Measurements from ENCODE around the gene NFATC4. TPM values are rescaled to one million over a fixed set of nuclear protein-coding genes. Genes with fewer than 3 reads are reported as not detected.
"Not testable (repeated sequence)": the region's sequence is repeated elsewhere in the genome, so short reads cannot be mapped to it uniquely, and the experiment has no call there.

The NFATC4 gene
- polyA plus RNA-seq, 4 donors: 11.2 to 45.1 (median 29.1) TPM

DNA sequence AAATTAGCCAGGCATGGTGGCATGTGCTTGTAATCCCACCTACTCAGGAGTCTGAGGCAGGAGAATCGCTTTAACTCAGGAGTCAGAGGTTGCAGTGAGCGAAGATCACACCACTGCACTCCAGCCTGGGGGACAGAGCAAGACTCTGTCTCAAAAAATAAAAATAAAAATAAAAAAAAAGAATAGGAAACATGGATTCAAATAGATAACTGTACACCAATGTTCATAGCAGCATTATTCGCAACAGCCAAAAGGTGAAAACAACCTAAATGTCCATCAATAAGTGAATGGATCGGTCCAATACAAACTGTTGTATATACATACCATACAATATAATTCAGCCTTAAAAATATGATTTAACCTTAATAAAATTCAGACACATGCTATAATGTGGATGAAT lies 25.1 kb upstream of the NFATC4 start:
- 97% methylated on average over 4 of the region's 4 CpGs for WGBS, 3 donors
- peaks cover 6 to 27% (median 10%) of the 10 kb centered on the region in 3 donors for H3K4me1 ChIP-seq (ENCODE audit: control insufficient read depth in 3 of 3, insufficient read depth in 2 of 3, low read depth in 1 of 3, low read length in 2 of 3)
- H3K27me3 ChIP-seq (ENCODE audit: control insufficient read depth in 3 of 3, insufficient read depth in 3 of 3, low read length in 3 of 3): peaks cover 0 to 4% (median 0%) of the 10 kb centered on the region in 3 donors
- FAIRE-seq (no peak), DNase-seq (no peak)
- H3K4me3 ChIP-seq (ENCODE audit: low read depth in 1 of 3, low read length in 3 of 3): no peak overlapping the region
- H3K27ac ChIP-seq (ENCODE audit: low read depth in 1 of 3, low read length in 2 of 3): no peak overlapping the region
- H3K36me3 ChIP-seq (ENCODE audit: control insufficient read depth in 3 of 3, insufficient read depth in 2 of 3, low read depth in 1 of 3, low read length in 3 of 3): peaks cover 0 to 10% (median 0%) of the 10 kb centered on the region in 3 donors
- no peaks in the 10 kb centered on the region for H3K9me3 ChIP-seq (ENCODE audit: control insufficient read depth in 2 of 2, insufficient read depth in 1 of 2, low read depth in 1 of 2, low read length in 1 of 2)

GRCh38 chr14:24343795-24344660 lies 24.0 kb upstream of the NFATC4 start:
- Histone ChIP-seq H3K4me3 (ENCODE audit: low read depth in 1 of 3, low read length in 3 of 3) (no peak overlapping the region), H3K36me3 (ENCODE audit: control insufficient read depth in 3 of 3, insufficient read depth in 2 of 3, low read depth in 1 of 3, low read length in 3 of 3) (no peaks in the 10 kb centered on the region), H3K9me3 (ENCODE audit: control insufficient read depth in 2 of 2, insufficient read depth in 1 of 2, low read depth in 1 of 2, low read length in 1 of 2) (no peaks in the 10 kb centered on the region), H3K4me1 (ENCODE audit: control insufficient read depth in 3 of 3, insufficient read depth in 2 of 3, low read depth in 1 of 3, low read length in 2 of 3) (peaks cover 2 to 25% (median 3%) of the 10 kb centered on the region in 3 donors), H3K27me3 (ENCODE audit: control insufficient read depth in 3 of 3, insufficient read depth in 3 of 3, low read length in 3 of 3) (no peaks in the 10 kb centered on the region), H3K27ac (ENCODE audit: low read depth in 1 of 3, low read length in 2 of 3) (peak overlapping the region in 2 of 3 donors; percentile 51 to 77)
- FAIRE-seq (no peak), DNase-seq (peak; percentile 90 to 91)
- WGBS, 3 donors: 23 to 62% (median 40%) methylated on average over 7 of the region's 7 CpGs

GRCh38 chr14:24347134-24347533 lies 20.9 kb upstream of the NFATC4 start:
- H3K27ac ChIP-seq (ENCODE audit: low read depth in 1 of 3, low read length in 2 of 3): no peak overlapping the region
- peak; percentile 32 to 39 for DNase-seq
- no peak for FAIRE-seq
- 0 to 27% (median 6%) methylated on average over 1 of the region's 1 CpG for WGBS, 3 donors
- no peaks in the 10 kb centered on the region for H3K9me3 ChIP-seq (ENCODE audit: control insufficient read depth in 2 of 2, insufficient read depth in 1 of 2, low read depth in 1 of 2, low read length in 1 of 2)
- peaks cover 0 to 19% (median 2%) of the 10 kb centered on the region in 3 donors for H3K4me1 ChIP-seq (ENCODE audit: control insufficient read depth in 3 of 3, insufficient read depth in 2 of 3, low read depth in 1 of 3, low read length in 2 of 3)
- H3K4me3 ChIP-seq (ENCODE audit: low read depth in 1 of 3, low read length in 3 of 3): no peak overlapping the region
- H3K36me3 ChIP-seq (ENCODE audit: control insufficient read depth in 3 of 3, insufficient read depth in 2 of 3, low read depth in 1 of 3, low read length in 3 of 3): no peaks in the 10 kb centered on the region
- no peaks in the 10 kb centered on the region for H3K27me3 ChIP-seq (ENCODE audit: control insufficient read depth in 3 of 3, insufficient read depth in 3 of 3, low read length in 3 of 3)

DNA sequence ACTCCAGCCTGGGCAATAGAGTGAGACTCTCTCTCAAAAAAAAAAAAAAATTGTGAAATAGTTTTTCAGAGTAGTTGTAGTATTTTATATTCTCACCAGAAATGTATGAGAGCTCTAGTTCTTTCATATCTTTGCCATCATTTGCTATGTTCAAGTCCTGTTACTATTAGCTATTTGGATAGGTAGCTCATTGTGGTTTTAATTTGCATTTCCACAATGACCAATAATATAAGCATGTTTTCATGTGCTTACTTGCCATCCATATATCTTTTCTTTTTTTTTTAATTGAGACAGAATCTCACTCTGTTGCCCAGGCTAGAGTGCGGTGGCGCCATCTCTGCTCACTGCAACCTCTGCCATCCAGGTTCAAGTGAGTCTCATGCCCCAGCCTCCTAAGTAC lies 19.8 kb upstream of the NFATC4 start:
- no peak for FAIRE-seq
- Histone ChIP-seq H3K27ac (ENCODE audit: low read depth in 1 of 3, low read length in 2 of 3) (no peak overlapping the region), H3K4me3 (ENCODE audit: low read depth in 1 of 3, low read length in 3 of 3) (no peak overlapping the region), H3K27me3 (ENCODE audit: control insufficient read depth in 3 of 3, insufficient read depth in 3 of 3, low read length in 3 of 3) (no peaks in the 10 kb centered on the region), H3K9me3 (ENCODE audit: control insufficient read depth in 2 of 2, insufficient read depth in 1 of 2, low read depth in 1 of 2, low read length in 1 of 2) (no peaks in the 10 kb centered on the region), H3K36me3 (ENCODE audit: control insufficient read depth in 3 of 3, insufficient read depth in 2 of 3, low read depth in 1 of 3, low read length in 3 of 3) (no peaks in the 10 kb centered on the region), H3K4me1 (ENCODE audit: control insufficient read depth in 3 of 3, insufficient read depth in 2 of 3, low read depth in 1 of 3, low read length in 2 of 3) (peaks cover 0 to 22% (median 2%) of the 10 kb centered on the region in 3 donors)
- DNase-seq: no peak
- 96 to 100% (median 100%) methylated on average over 2 of the region's 2 CpGs for WGBS, 3 donors

DNA sequence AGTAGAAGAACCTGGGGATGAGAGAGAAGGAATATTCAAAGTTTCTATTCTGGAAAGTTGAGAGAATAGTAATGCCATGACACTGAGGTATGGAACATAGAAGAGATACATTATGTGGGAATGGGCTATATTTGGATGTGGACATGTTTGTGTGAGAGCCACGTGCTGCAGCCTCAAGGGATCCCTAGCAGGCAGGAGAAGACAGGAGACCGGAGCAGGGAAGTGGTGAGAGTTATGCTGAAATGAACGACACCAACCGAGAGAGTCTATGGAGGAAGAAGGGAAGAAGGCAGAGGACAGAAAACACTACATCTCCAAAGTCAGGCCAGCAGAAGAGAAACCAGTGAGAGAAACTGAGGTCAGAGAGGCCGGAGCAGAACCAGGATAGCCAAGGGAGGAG lies 18.2 kb upstream of the NFATC4 start:
- Histone ChIP-seq H3K9me3 (ENCODE audit: control insufficient read depth in 2 of 2, insufficient read depth in 1 of 2, low read depth in 1 of 2, low read length in 1 of 2) (no peaks in the 10 kb centered on the region), H3K4me1 (ENCODE audit: control insufficient read depth in 3 of 3, insufficient read depth in 2 of 3, low read depth in 1 of 3, low read length in 2 of 3) (peaks cover 0 to 32% (median 2%) of the 10 kb centered on the region in 3 donors), H3K4me3 (ENCODE audit: low read depth in 1 of 3, low read length in 3 of 3) (no peak overlapping the region), H3K27me3 (ENCODE audit: control insufficient read depth in 3 of 3, insufficient read depth in 3 of 3, low read length in 3 of 3) (no peaks in the 10 kb centered on the region), H3K36me3 (ENCODE audit: control insufficient read depth in 3 of 3, insufficient read depth in 2 of 3, low read depth in 1 of 3, low read length in 3 of 3) (no peaks in the 10 kb centered on the region), H3K27ac (ENCODE audit: low read depth in 1 of 3, low read length in 2 of 3) (no peak overlapping the region)
- FAIRE-seq: no peak
- DNase-seq: no peak
- 73 to 89% (median 89%) methylated on average over 5 of the region's 5 CpGs for WGBS, 3 donors

- 17 to 36% (median 20%) methylated on average over 4 of the region's 4 CpGs for WGBS, 3 donors
- no peak for FAIRE-seq
- H3K9me3 ChIP-seq (ENCODE audit: control insufficient read depth in 2 of 2, insufficient read depth in 1 of 2, low read depth in 1 of 2, low read length in 1 of 2): no peaks in the 10 kb centered on the region
- no peak overlapping the region for H3K27ac ChIP-seq (ENCODE audit: low read depth in 1 of 3, low read length in 2 of 3)
- H3K4me1 ChIP-seq (ENCODE audit: control insufficient read depth in 3 of 3, insufficient read depth in 2 of 3, low read depth in 1 of 3, low read length in 2 of 3): peaks cover 0 to 32% (median under 1%) of the 10 kb centered on the region in 3 donors
- H3K36me3 ChIP-seq (ENCODE audit: control insufficient read depth in 3 of 3, insufficient read depth in 2 of 3, low read depth in 1 of 3, low read length in 3 of 3): no peaks in the 10 kb centered on the region
- H3K4me3 ChIP-seq (ENCODE audit: low read depth in 1 of 3, low read length in 3 of 3): no peak overlapping the region
- peak; percentile 17 to 28 for DNase-seq
- no peaks in the 10 kb centered on the region for H3K27me3 ChIP-seq (ENCODE audit: control insufficient read depth in 3 of 3, insufficient read depth in 3 of 3, low read length in 3 of 3)
Measured at GRCh38 chr14:24351517-24351916, 16.5 kb upstream of the NFATC4 start.

DNA sequence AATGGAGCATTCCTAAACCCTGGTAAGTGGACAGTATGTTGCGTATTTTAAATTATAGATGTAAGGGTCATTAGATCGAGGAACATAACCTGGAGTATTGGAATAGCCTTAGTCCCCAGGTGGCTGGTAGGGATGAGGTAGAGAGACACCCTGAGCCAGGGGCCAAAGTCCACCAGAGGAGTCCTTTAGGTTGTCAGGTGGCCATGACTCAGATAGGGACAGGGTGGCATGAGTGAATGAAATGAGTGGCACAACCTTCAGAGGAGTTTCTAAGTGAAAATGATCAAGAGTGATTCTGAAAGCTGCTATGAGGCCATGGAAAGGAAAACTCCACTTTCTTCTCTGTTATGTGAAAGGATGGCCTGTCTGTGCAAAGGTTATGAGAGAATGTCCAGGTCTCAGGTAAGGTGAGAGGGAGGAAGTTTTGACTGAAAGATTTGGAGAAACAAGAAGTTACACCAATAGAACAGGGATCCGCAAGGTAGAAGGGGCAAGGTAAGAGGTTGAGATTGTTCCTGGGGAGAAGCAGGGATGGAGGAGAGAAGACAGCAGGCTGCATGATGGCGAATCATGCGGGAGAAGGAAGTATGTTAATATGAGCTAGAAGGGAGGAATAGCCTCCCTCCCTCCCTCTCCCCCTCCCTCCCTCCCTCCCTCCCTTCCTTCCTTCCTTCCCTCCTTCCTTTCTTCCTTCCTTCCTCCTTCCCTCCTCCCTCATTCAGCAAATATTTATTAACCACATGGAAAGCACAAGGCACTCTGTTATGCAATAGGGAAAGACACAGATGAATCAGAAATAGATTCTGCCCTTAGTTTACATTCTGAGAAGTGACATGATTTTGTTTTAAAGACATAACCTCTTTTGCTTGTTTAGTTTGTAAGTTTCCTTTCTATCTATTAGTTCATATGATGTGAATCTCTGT lies 14.2 kb upstream of the NFATC4 start:
- no peaks in the 10 kb centered on the region for H3K27me3 ChIP-seq (ENCODE audit: control insufficient read depth in 3 of 3, insufficient read depth in 3 of 3, low read length in 3 of 3)
- DNase-seq (peak; percentile 82 to 95), FAIRE-seq (no peak)
- H3K4me3 ChIP-seq (ENCODE audit: low read depth in 1 of 3, low read length in 3 of 3): no peak overlapping the region
- H3K27ac ChIP-seq (ENCODE audit: low read depth in 1 of 3, low read length in 2 of 3): peak overlapping the region; percentile 59 to 88 (median 68)
- H3K4me1 ChIP-seq (ENCODE audit: control insufficient read depth in 3 of 3, insufficient read depth in 2 of 3, low read depth in 1 of 3, low read length in 2 of 3): peaks cover 0 to 19% (median 0%) of the 10 kb centered on the region in 3 donors
- no peaks in the 10 kb centered on the region for H3K9me3 ChIP-seq (ENCODE audit: control insufficient read depth in 2 of 2, insufficient read depth in 1 of 2, low read depth in 1 of 2, low read length in 1 of 2)
- 33 to 67% (median 64%) methylated on average over 5 of the region's 5 CpGs for WGBS, 3 donors
- no peaks in the 10 kb centered on the region for H3K36me3 ChIP-seq (ENCODE audit: control insufficient read depth in 3 of 3, insufficient read depth in 2 of 3, low read depth in 1 of 3, low read length in 3 of 3)

DNA sequence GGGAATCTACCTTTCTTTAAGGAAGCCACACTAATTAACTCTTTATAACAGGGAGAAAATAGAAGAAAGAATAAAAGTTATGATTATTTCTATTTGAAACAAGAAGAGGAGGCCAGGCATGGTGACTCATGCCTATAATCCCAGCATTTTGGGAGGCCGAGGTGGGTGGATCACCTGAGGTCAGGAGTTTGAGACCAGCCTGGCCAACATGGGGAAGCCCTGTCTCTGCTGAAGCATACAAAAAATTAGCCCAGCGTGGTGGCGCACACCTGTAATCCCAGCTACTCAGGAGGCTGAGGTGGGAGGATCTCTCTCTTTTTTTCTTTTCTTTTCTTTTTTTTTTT lies 13.5 kb upstream of the NFATC4 start:
- H3K9me3 ChIP-seq (ENCODE audit: control insufficient read depth in 2 of 2, insufficient read depth in 1 of 2, low read depth in 1 of 2, low read length in 1 of 2); FAIRE-seq; H3K4me3 ChIP-seq (ENCODE audit: low read depth in 1 of 3, low read length in 3 of 3); H3K27me3 ChIP-seq (ENCODE audit: control insufficient read depth in 3 of 3, insufficient read depth in 3 of 3, low read length in 3 of 3); H3K36me3 ChIP-seq (ENCODE audit: control insufficient read depth in 3 of 3, insufficient read depth in 2 of 3, low read depth in 1 of 3, low read length in 3 of 3); DNase-seq: not testable (repeated sequence)
- WGBS, 3 donors: 74 to 83% (median 78%) methylated on average over 3 of the region's 3 CpGs
- Histone ChIP-seq H3K4me1 (ENCODE audit: control insufficient read depth in 3 of 3, insufficient read depth in 2 of 3, low read depth in 1 of 3, low read length in 2 of 3) (peaks cover 0 to 19% (median 0%) of the 10 kb centered on the region in 3 donors), H3K27ac (ENCODE audit: low read depth in 1 of 3, low read length in 2 of 3) (peak overlapping the region in 1 of 3 donors; percentile 25)

All from small intestine (tissue), 7 donors.